ENCODE data around the gene SH2D4B. TPM values are rescaled to one million over a fixed set of nuclear protein-coding genes. Genes with fewer than 3 reads are reported as not detected.
A peak's percentile ranks its signal among the peaks of the same experiment; 100 is the strongest.

Gene SH2D4B
- total and polyA plus RNA-seq, 8 donors: 0.09 to 0.37 (median 0.20) TPM

DNA sequence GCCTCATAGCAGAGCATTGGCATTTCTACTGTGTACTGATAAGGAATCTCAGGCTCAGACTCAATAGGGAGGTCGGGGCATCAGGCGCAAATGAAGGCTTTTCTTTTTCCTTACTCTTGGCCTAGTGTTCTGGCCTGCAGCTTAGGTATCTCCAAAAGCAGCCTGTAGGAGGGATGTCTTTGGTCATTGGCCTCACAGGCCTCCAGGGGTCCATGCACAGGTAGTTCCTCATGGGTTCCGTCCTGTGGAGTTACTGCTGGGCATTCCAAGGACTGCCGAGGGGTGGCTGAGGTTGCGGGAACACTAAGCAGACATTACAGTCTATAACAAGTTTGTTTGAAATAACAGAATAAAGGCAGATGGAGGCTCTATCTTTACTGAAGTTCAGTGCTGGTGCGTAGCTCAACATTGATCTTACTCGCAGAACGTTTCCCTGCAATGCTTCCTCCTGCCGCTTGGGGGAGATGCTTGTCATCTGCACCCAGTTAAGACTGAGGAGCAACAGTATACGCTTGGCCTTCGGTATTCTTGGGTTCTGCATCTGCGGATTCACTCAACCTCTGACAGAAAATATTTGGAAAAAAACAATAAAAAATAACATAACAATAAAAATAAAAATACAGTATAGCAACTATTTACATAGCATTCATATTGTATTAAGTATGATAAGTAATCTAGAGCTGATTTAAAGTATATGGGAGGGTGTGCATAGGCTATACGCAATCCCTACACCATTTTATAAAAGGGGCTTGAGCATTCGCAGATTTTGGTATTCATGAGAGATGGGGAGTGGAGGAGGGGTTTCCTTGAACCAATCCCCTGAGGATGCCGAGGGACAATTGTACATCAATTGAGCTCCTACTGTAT is 58.9 kb downstream of the SH2D4B start:
- Histone ChIP-seq H3K27ac (no peak overlapping the region), H3K27me3 (no peaks in the 10 kb centered on the region), H3K4me1 (peaks cover 0 to 29% of the 10 kb centered on the region in 2 donors), H3K36me3 (no peaks in the 10 kb centered on the region), H3K4me3 (no peak overlapping the region), H3K9me3 (no peaks in the 10 kb centered on the region)
- ATAC-seq (peak; percentile 72), DNase-seq (no peak)
- intact Hi-C loops (cut with DNase I): loop anchor here in 1 of 2 donors (10.0 kb wide), 1 partner anchor 152 kb away; no protein-coding TSS in a partner anchor
- TF ChIP-seq, protein P1, sequence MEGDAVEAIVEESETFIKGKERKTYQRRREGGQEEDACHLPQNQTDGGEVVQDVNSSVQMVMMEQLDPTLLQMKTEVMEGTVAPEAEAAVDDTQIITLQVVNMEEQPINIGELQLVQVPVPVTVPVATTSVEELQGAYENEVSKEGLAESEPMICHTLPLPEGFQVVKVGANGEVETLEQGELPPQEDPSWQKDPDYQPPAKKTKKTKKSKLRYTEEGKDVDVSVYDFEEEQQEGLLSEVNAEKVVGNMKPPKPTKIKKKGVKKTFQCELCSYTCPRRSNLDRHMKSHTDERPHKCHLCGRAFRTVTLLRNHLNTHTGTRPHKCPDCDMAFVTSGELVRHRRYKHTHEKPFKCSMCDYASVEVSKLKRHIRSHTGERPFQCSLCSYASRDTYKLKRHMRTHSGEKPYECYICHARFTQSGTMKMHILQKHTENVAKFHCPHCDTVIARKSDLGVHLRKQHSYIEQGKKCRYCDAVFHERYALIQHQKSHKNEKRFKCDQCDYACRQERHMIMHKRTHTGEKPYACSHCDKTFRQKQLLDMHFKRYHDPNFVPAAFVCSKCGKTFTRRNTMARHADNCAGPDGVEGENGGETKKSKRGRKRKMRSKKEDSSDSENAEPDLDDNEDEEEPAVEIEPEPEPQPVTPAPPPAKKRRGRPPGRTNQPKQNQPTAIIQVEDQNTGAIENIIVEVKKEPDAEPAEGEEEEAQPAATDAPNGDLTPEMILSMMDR (IDR thresholded peaks at IDR 0.05): peak; percentile 69 to 88

DNA sequence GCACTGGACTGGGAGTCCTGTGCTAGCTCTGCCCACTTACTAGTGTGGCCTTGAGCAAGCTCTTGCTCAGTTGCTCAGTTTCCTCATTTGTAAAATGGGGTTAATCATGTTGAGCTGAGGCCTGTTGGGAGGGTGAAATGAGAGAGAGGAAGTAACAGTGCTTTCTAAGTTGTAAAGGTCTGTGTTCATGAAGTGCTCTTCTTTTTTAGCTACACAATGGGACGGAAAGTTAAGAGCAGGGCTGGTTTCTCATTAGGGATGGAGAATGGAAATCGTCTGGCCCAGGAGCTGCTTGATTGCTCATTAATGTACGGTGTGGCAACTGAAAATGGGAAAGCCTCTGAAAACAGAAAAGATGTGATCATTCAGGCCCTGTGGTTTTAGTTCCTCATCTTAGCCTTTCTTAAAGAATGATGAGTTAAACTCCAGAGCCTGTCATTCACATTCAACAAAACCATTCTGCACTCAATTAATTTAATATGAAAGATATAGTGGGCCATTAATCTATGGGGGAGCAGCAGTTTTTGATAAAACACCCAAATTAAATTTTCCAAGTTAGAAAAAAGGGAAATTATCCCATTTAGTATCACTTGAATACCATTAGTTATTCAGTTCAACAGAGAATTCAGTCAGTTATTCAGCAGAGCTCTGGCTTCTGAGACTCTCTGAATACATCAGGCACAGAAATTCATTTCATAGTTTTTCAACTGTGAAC is 60.5 kb downstream of the SH2D4B start:
- TF ChIP-seq, protein P1 (IDR thresholded peaks at IDR 0.05): no peak
- peaks cover 0 to 29% of the 10 kb centered on the region in 2 donors for H3K4me1 ChIP-seq
- no peak for DNase-seq
- no peak overlapping the region for H3K4me3 ChIP-seq
- H3K36me3 ChIP-seq: no peaks in the 10 kb centered on the region
- H3K9me3 ChIP-seq: no peaks in the 10 kb centered on the region
- intact Hi-C loops (cut with DNase I): loop anchor here in 1 of 2 donors (10.0 kb wide), 1 partner anchor 153 kb away; no protein-coding TSS in a partner anchor
- ATAC-seq: no peak
- no peaks in the 10 kb centered on the region for H3K27me3 ChIP-seq
- H3K27ac ChIP-seq: peak overlapping the region in 1 of 2 donors; percentile 76

DNA sequence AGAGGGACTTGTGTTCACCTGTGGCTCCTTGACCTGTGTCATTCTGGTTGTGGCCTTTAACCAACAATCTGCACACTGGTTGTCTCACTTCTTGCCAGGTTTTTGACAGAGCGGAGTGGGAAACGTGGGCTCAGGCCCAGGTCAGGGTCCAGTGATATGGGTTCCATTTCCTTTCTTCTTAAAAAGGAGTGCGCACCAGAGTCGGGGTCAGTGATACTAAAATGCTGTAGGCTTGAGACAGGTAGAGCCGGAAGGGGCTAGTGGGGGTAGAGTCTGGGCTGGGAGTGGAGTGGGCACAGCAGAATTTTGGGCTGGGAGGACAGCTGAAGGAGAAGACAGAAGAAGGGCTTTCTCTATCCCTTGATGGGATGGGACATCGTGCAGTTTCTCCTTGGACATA is 61.2 kb downstream of the SH2D4B start:
- TF ChIP-seq, protein P1 (IDR thresholded peaks at IDR 0.05): no peak
- ATAC-seq (no peak), DNase-seq (no peak)
- Histone ChIP-seq H3K4me1 (peaks cover 0 to 29% of the 10 kb centered on the region in 2 donors), H3K27me3 (no peaks in the 10 kb centered on the region), H3K27ac (peak overlapping the region in 1 of 2 donors; percentile 76), H3K36me3 (no peaks in the 10 kb centered on the region), H3K4me3 (no peak overlapping the region), H3K9me3 (no peaks in the 10 kb centered on the region)
- intact Hi-C loops (cut with DNase I): loop anchor here in 1 of 2 donors (10.0 kb wide), 1 partner anchor 154 kb away; no protein-coding TSS in a partner anchor

DNA sequence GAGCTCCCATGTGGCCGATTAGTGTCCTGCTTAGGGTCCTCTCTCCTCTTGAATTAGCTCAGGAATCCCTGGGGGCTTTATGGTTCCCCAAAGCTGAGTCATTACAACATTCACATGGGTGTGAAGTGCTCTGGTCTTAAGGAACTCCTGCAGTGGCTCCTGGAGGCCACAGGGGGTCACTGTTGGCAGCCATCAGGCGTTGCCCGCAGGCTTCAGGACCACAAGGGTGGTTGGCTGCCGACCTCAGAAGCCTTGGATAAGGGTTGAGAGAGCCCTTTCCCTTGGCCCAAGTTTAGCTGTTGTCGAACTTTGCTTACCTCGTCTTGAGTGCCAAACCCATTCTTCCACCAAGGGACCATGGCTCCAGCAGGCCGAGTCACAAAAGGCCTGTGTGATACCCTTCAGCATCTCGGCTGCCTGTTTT is 61.7 kb downstream of the SH2D4B start:
- DNase-seq (peak in 3 of 4 donors; percentile 36 to 89 (median 57)), ATAC-seq (peak; percentile 87)
- Histone ChIP-seq H3K36me3 (no peaks in the 10 kb centered on the region), H3K27me3 (no peaks in the 10 kb centered on the region), H3K9me3 (no peaks in the 10 kb centered on the region), H3K4me1 (peaks cover 0 to 29% of the 10 kb centered on the region in 2 donors), H3K27ac (peak overlapping the region in 1 of 2 donors; percentile 76), H3K4me3 (no peak overlapping the region)
- TF ChIP-seq, protein P1 (IDR thresholded peaks at IDR 0.05): peak; percentile 32 to 81
- intact Hi-C loops (cut with DNase I): loop anchor here in 1 of 2 donors (10.0 kb wide), 1 partner anchor 155 kb away; no protein-coding TSS in a partner anchor

All from left lung (tissue), 10 donors.